Transverse colon (tissue), 3 donors: Measurements from ENCODE around the gene UCK1.

Source experiments
- CTCF ChIP-seq, 5 experiments: fragments of 200-600 bp in 3 of 5; fragments of 450-650 bp in 2 of 5; sonication (generic) in 3 of 5; IDR thresholded peaks; 1 replicate in 2 of 5; 2 replicates in 3 of 5; pipeline ENCODE4 v1.5.1; 2016 to 2017; ENCODE audit warnings: antibody characterized with exemption in 5 of 5, inconsistent platforms in 3 of 5, mild to moderate bottlenecking in 2 of 5, moderate library complexity in 1 of 5
- POLR2A ChIP-seq: fragments of 450-650 bp; IDR thresholded peaks from one replicate; pipeline ENCODE4 v1.6.1; 2016; ENCODE audit warnings: antibody characterized with exemption, mild to moderate bottlenecking, moderate library complexity

- TF ChIP-seq CTCF (IDR thresholded peaks at IDR 0.05) (no peak), POLR2A (no peak)
Observed at GRCh38 chr9:131522257-131523085, 8.6 kb downstream of the UCK1 start.
